Fibroblast of lung (primary cell): ENCODE results near the gene GNB1L.

Source experiments
- CTCF ChIP-seq, 2 donors: IDR thresholded peaks in 1 of 2; conservative IDR thresholded peaks in 1 of 2; 1 replicate in 1 of 2; 2 replicates in 1 of 2; pipeline ENCODE4 v1.5.1; 2011 to 2012; ENCODE audit warnings: low read length in 2 of 2, control low read depth in 1 of 2, inconsistent platforms in 1 of 2, low read depth in 1 of 2, mild to moderate bottlenecking in 1 of 2
- EZH2 ChIP-seq: IDR thresholded peaks from 2 replicates; pipeline ENCODE4 v1.5.1; 2012; ENCODE audit warnings: low read length, control low read depth, mild to moderate bottlenecking; ENCODE audit errors: missing control alignments

GRCh38 chr22:19734163-19734562 is 120.5 kb downstream of the GNB1L start:
- no peak for TF ChIP-seq CTCF (conservative IDR thresholded peaks at IDR 0.05 in 1 of 2, IDR thresholded peaks at IDR 0.05 in 1 of 2; ENCODE audit: low read depth in 1 of 2, low read length in 2 of 2)
- no peak for TF ChIP-seq EZH2
